GM10847 (cell line): ENCODE data around the gene ZNF366.

Experiments
- POLR2A ChIP-seq: IDR thresholded peaks from 2 replicates; pipeline ENCODE4 v1.6.1; 2011; ENCODE audit not compliant: insufficient read length; ENCODE audit errors: extremely low read depth

Gene ZNF366

GRCh38 chr5:72507231-72507906, at the start of gene ZNF366:
Gene ZNF366 (minus strand): TSS chr5:72507410. CDS start chr5:72461496, 45,914 bp downstream.
- TF ChIP-seq POLR2A = no peak

GRCh38 chr5:72556351-72557166, 49.3 kb upstream of the ZNF366 start:
- TF ChIP-seq POLR2A = no peak

- no peak for TF ChIP-seq POLR2A
Measured at GRCh38 chr5:72555871-72556270, 48.7 kb upstream of the ZNF366 start.

- no peak for TF ChIP-seq POLR2A
Measured at GRCh38 chr5:72554897-72555296, 47.7 kb upstream of the ZNF366 start.

- TF ChIP-seq POLR2A = no peak
Measured at GRCh38 chr5:72552041-72552557, 44.9 kb upstream of the ZNF366 start.

- TF ChIP-seq POLR2A = no peak
Measured at GRCh38 chr5:72550595-72550994, 43.4 kb upstream of the ZNF366 start.

GRCh38 chr5:72543811-72544210, 36.6 kb upstream of the ZNF366 start:
- TF ChIP-seq POLR2A = no peak

GRCh38 chr5:72543365-72543764, 36.2 kb upstream of the ZNF366 start:
- no peak for TF ChIP-seq POLR2A

- TF ChIP-seq POLR2A = no peak
Measured at GRCh38 chr5:72542695-72543094, 35.5 kb upstream of the ZNF366 start.

GRCh38 chr5:72541501-72542225, 34.5 kb upstream of the ZNF366 start:
- TF ChIP-seq POLR2A = no peak

- no peak for TF ChIP-seq POLR2A
Measured at GRCh38 chr5:72540759-72541438, 33.7 kb upstream of the ZNF366 start.

GRCh38 chr5:72539726-72540125, 32.5 kb upstream of the ZNF366 start:
- TF ChIP-seq POLR2A = no peak

GRCh38 chr5:72539038-72539437, 31.8 kb upstream of the ZNF366 start:
- TF ChIP-seq POLR2A = no peak

- TF ChIP-seq POLR2A = no peak
Measured at GRCh38 chr5:72537166-72537565, 30.0 kb upstream of the ZNF366 start.
